Testis (tissue), 3 donors: ENCODE measurements around the gene RAB21. TPM values are rescaled to one million over a fixed set of nuclear protein-coding genes. Genes with fewer than 3 reads are reported as not detected.

Experiments
- DNase-seq: peaks from one replicate; pipeline ENCODE4 v3.0.0-alpha.2; 2019
- H3K27ac ChIP-seq, 2 donors: fragments of 200-600 bp; sonication (generic); one replicate each; pipeline ENCODE4 v1.5.1; 2019
- H3K27me3 ChIP-seq: fragments of 200-600 bp; sonication (generic); one replicate; pipeline ENCODE4 v1.5.1; 2019
- H3K36me3 ChIP-seq: fragments of 200-600 bp; sonication (generic); one replicate; pipeline ENCODE4 v1.5.1; 2017; ENCODE audit warnings: low read depth; ENCODE audit errors: missing control alignments
- H3K4me1 ChIP-seq: fragments of 200-600 bp; sonication (generic); one replicate; pipeline ENCODE4 v1.5.1; 2019
- H3K4me3 ChIP-seq, 2 donors: fragments of 200-600 bp; sonication (generic); one replicate each; pipeline ENCODE4 v1.5.1; 2017 to 2019
- H3K9me3 ChIP-seq: fragments of 200-600 bp; sonication (generic); one replicate; pipeline ENCODE4 v1.5.1; 2017
- CTCF ChIP-seq, 3 experiments: fragments of 450-650 bp in 2 of 3; fragments of 200-600 bp in 1 of 3; sonication (generic) in 1 of 3; IDR thresholded peaks; one replicate each; pipeline ENCODE4 v1.5.1; 2016 to 2019; ENCODE audit warnings: antibody characterized with exemption in 3 of 3, mild to moderate bottlenecking in 2 of 3, moderate library complexity in 1 of 3
- POLR2A ChIP-seq: fragments of 450-650 bp; IDR thresholded peaks from one replicate; pipeline ENCODE4 v1.6.1; 2017; ENCODE audit warnings: antibody characterized with exemption, mild to moderate bottlenecking, moderate library complexity
- WGBS, 2 donors: methylation state at CpG; one replicate each; pipeline ENCODE4 v1.1.5; 2018; 5-methylcytosine and 5-hydroxymethylcytosine counted together
- intact Hi-C: fragments of 100-400 bp; cut with DNase I; formaldehyde crosslinking; loops from one replicate; pipeline ENCODE4 v1.15.1; 2023; ENCODE audit warnings: low total_unique reads
- polyA plus RNA-seq: library from polyadenylated mRNA; stranded (reverse); fragments of 350-450 nt; fragmentation: Illumina TruSeq; extraction: RNeasy Lipid Tissue Mini Kit (QIAGEN cat#74804); gene quantifications from one replicate; pipeline ENCODE4 v1.2.3, GENCODE V29; 2014; ENCODE audit warnings: low read depth, low replicate concordance; ENCODE audit not compliant: insufficient read depth
- total RNA-seq, 2 donors: library from RNA; depleted of rRNA; stranded (reverse); fragments of >200 nt; gene quantifications; one replicate each; pipeline ENCODE4 v1.2.3, GENCODE V29; 2016

Gene RAB21
- total and polyA plus RNA-seq, 3 donors from 2014 or later: 13.3 to 56.9 (median 27.1) TPM

GRCh38 chr12:71790331-71790730 is 35.7 kb downstream of the RAB21 start:
- Histone ChIP-seq H3K9me3 (no peaks in the 10 kb centered on the region), H3K27me3 (no peaks in the 10 kb centered on the region), H3K4me1 (no peaks in the 10 kb centered on the region), H3K27ac (no peak overlapping the region), H3K36me3 (no peaks in the 10 kb centered on the region), H3K4me3 (no peak overlapping the region)
- TF ChIP-seq POLR2A: no peak
- intact Hi-C loops: no loop called here
- WGBS, 2 donors: 43 to 52% methylated on average over 1 of the region's 1 CpG
- DNase-seq: no peak

- no peak for DNase-seq
- no peaks in the 10 kb centered on the region for H3K36me3 ChIP-seq
- H3K27ac ChIP-seq: no peak overlapping the region
- no peak overlapping the region for H3K4me3 ChIP-seq
- no peaks in the 10 kb centered on the region for H3K4me1 ChIP-seq
- no peaks in the 10 kb centered on the region for H3K27me3 ChIP-seq
- intact Hi-C loops: no loop called here
- no peak for TF ChIP-seq POLR2A
- no peak for TF ChIP-seq CTCF (IDR thresholded peaks at IDR 0.05)
- WGBS, 2 donors: 68 to 75% methylated on average over 4 of the region's 4 CpGs
- H3K9me3 ChIP-seq: no peaks in the 10 kb centered on the region
These were observed 36.9 kb downstream of the RAB21 start for GRCh38 chr12:71791473-71792150.

- intact Hi-C loops: no loop called here
- no peaks in the 10 kb centered on the region for H3K4me1 ChIP-seq
- H3K9me3 ChIP-seq: no peaks in the 10 kb centered on the region
- no peak overlapping the region for H3K27ac ChIP-seq
- no peak for DNase-seq
- H3K36me3 ChIP-seq: no peaks in the 10 kb centered on the region
- no peak for TF ChIP-seq CTCF (IDR thresholded peaks at IDR 0.05)
- TF ChIP-seq POLR2A: no peak
- H3K27me3 ChIP-seq: no peaks in the 10 kb centered on the region
- H3K4me3 ChIP-seq: no peak overlapping the region
- WGBS, 2 donors: 79 to 84% methylated on average over 1 of the region's 1 CpG
These were observed 37.9 kb downstream of the RAB21 start for GRCh38 chr12:71792599-71792998.

GRCh38 chr12:71795901-71796300 is 41.2 kb downstream of the RAB21 start:
- TF ChIP-seq POLR2A: no peak
- no peak for TF ChIP-seq CTCF (IDR thresholded peaks at IDR 0.05)
- Histone ChIP-seq H3K4me3 (no peak overlapping the region), H3K27me3 (no peaks in the 10 kb centered on the region), H3K27ac (no peak overlapping the region), H3K9me3 (no peaks in the 10 kb centered on the region), H3K4me1 (no peaks in the 10 kb centered on the region), H3K36me3 (no peaks in the 10 kb centered on the region)
- intact Hi-C loops: no loop called here
- 57 to 65% methylated on average over 1 of the region's 1 CpG for WGBS, 2 donors
- DNase-seq: no peak

- H3K27me3 ChIP-seq: no peaks in the 10 kb centered on the region
- intact Hi-C loops: no loop called here
- DNase-seq: no peak
- TF ChIP-seq POLR2A (no peak), CTCF (IDR thresholded peaks at IDR 0.05) (no peak)
- no peak overlapping the region for H3K27ac ChIP-seq
- H3K9me3 ChIP-seq: no peaks in the 10 kb centered on the region
- H3K4me1 ChIP-seq: no peaks in the 10 kb centered on the region
- H3K4me3 ChIP-seq: no peak overlapping the region
- WGBS, 2 donors: 70 to 75% methylated on average over 1 of the region's 1 CpG
- no peaks in the 10 kb centered on the region for H3K36me3 ChIP-seq
These were observed 42.9 kb downstream of the RAB21 start for GRCh38 chr12:71797531-71797930.
